NT2/D1 (cell line): Measurements from ENCODE around the gene IDH2.
"Not testable (repeated sequence)": the region's sequence is repeated elsewhere in the genome, so short reads cannot be mapped to it uniquely, and the experiment has no call there.

Source experiments
- DNase-seq: peaks from one replicate; pipeline ENCODE4 v3.0.0-alpha.2; 2011; ENCODE audit warnings: low read depth, low spot score
- H3K27me3 ChIP-seq: 2 replicates; pipeline ENCODE4 v1.6.0; 2011; ENCODE audit warnings: mild to moderate bottlenecking; ENCODE audit not compliant: insufficient read length, insufficient read depth
- H3K36me3 ChIP-seq: 2 replicates; pipeline ENCODE4 v1.6.1; 2011; ENCODE audit warnings: mild to moderate bottlenecking, low read length, mixed read lengths; ENCODE audit not compliant: insufficient read depth, insufficient read length
- H3K4me1 ChIP-seq: 2 replicates; pipeline ENCODE4 v1.5.1; 2011; ENCODE audit not compliant: insufficient read depth, insufficient read length
- H3K4me3 ChIP-seq: 2 replicates; pipeline ENCODE4 v1.5.1; 2011; ENCODE audit warnings: low read depth; ENCODE audit not compliant: insufficient read length
- H3K9ac ChIP-seq: 2 replicates; pipeline ENCODE4 v1.6.0; 2011; ENCODE audit warnings: low read depth; ENCODE audit not compliant: insufficient read length
- H3K9me3 ChIP-seq: 2 replicates; pipeline ENCODE4 v1.5.1; 2011; ENCODE audit warnings: mild to moderate bottlenecking, low read length; ENCODE audit not compliant: insufficient read depth
- SUZ12 ChIP-seq: IDR thresholded peaks from 2 replicates; pipeline ENCODE4 v1.6.1; 2011; ENCODE audit not compliant: insufficient read length, insufficient read depth; ENCODE audit errors: extremely low read depth
- YY1 ChIP-seq: IDR thresholded peaks from 2 replicates; pipeline ENCODE4 v1.6.1; 2011; ENCODE audit not compliant: insufficient read length, insufficient read depth
- ZNF274 ChIP-seq: IDR thresholded peaks from 2 replicates; pipeline ENCODE4 v1.6.1; 2011; ENCODE audit warnings: mild to moderate bottlenecking, low read depth, low read length

The IDH2 gene

DNA sequence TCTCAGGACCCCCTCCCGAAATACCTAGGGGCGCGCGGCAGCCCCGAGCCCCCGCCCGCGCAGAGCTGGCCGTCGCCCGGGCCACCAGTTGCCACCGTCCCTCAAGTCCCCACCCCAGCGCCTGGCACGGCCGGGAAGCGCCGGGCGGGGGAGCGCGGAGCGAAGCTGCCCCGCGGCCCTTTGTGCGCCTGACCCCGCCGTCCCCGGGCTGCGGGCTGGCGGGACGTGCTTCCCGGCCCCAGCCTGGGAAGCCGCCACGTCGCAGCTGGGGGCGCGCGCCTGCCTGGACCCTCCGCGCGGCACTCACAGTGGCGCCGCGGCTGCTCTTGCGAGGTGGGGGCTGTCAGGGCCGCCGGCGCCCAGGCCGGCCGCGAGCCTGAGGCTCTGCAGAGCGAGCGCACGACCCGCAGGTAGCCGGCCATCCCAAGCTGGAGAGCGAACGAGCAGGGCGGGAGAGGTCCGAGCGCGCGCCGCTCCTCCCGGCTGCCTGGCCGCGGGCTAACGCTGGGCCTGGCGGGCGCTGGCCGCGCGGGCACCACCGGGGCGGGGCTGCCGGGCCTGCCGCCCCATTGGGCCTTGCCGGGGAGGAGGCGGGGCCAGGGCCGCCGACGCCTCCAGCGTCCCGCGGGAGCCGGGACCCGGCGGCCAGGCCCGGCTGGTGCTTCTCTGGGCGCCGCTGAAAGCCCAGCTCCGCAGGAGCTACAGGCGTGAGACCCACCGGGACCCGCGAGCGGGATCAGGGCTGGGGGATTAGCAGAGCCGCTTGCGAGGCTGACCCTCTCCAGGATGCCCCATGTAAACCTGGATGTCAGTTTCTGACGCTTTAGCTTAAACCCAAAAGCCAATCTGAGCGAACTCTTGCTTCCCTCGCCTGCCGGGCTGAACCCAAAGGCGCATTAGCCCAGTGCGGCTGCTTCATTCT is at the start of gene IDH2:
IDH2 (minus strand) TSS at position 500 of the 922 bp plus-strand sequence; CDS start at position 422, 78 bp downstream.
- Histone ChIP-seq H3K9ac (peak within 1 kb of the TSS; percentile 96), H3K4me1 (peaks cover 23% of the 10 kb centered on the region), H3K36me3 (peaks cover 3% of the 10 kb centered on the region)

DNA sequence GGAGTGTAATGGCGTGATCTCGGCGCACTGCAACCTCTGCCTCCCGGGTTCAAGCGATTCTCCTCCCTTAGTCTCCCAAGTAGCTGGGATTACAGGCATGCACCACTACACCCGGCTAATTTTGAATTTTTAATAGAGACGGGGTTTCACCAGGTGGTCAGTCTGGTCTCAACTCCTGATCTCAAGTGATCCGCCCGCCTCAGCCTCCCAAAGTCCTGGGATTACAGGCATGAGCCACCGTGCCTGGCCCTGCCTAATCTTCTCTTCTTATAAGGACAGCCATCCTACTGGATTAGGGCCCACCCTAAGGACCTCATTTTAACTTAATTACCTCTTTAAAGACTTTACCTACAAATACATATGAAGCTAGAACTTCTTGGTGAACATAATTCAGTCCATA is 48.3 kb upstream of the IDH2 start:
- not testable (repeated sequence) for H3K9ac ChIP-seq, H3K9me3 ChIP-seq, DNase-seq, H3K27me3 ChIP-seq, H3K4me3 ChIP-seq, H3K36me3 ChIP-seq
- peaks cover 17% of the 10 kb centered on the region for H3K4me1 ChIP-seq

More for the DNA sequence above, at the start of gene IDH2:
- H3K27me3 ChIP-seq = peaks cover 19% of the 10 kb centered on the region
- peak; percentile 75 for DNase-seq
- no peak for TF ChIP-seq YY1
- TF ChIP-seq SUZ12 = no peak
- no peak for TF ChIP-seq ZNF274
- peak within 1 kb of the TSS; percentile 88 for H3K4me3 ChIP-seq
- H3K9me3 ChIP-seq = no peaks in the 10 kb centered on the region

DNA sequence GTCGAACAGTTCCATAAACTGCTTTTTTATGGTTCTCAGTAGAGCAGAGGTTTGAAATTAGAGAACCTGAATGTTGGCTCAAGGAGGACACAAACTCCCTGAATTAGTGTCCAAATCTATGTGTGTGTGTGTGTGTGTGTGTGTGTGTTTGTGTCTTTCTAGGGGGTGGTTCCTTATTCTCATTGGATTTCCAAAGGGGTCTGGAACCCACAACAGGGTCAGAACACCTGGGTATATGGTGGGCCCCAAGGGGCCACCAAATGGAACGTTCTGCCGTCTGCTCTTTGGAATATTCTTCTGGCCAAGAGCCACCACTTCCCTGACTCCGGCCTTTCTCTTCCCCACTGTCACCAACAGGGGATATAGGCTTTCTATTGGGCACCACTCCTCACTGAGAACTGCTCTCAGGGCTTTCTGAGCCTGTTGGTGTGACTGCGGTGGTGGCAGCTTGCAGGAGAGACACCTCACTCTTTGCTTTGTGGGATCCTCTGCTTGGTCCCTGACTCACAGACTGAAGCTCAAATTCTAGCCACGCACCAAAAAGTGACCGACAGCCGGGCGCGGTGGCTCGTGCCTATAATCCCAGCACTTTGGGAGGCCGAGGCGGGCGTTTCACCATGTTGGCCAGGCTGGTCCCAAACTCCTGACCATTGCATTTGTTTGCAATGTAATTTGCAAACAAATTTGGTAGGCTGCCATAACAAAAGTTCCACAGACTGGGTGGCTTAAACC is 47.5 kb upstream of the IDH2 start:
- no peak overlapping the region for H3K4me3 ChIP-seq
- no peak for DNase-seq
- H3K9ac ChIP-seq = no peak overlapping the region

DNA sequence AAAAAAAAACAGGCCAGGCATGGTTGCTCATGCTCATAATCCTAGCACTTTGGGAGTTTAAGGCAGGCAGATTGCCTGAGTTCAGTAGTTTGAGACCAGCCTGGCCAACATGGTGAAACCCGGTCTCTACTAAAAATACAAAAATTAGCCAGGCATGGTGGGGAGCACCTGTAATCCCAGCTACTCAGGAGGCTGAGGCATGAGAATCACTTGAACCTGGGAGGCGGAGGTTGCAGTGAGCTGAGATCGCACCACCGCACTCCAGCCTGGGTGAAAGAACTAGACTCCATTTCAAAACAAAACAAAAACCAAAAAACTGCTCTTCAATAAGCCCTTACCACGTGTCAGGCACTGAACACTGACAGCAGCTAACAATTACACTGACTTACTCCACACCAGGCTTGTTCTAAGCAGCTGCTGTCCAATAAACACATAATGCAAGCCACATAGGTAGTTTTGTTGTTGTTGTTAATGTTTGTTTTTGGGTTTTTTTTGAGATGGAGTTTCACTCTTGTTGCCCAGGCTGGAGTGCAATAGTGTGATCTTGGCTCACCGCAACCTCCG is 44.0 kb upstream of the IDH2 start:
- not testable (repeated sequence) for DNase-seq, H3K9me3 ChIP-seq, H3K36me3 ChIP-seq, H3K27me3 ChIP-seq, H3K9ac ChIP-seq, H3K4me3 ChIP-seq
- H3K4me1 ChIP-seq = peaks cover 14% of the 10 kb centered on the region

More for the DNA sequence above, 47.5 kb upstream of the IDH2 start:
- no peak for TF ChIP-seq YY1
- no peak for TF ChIP-seq ZNF274
- TF ChIP-seq SUZ12 = no peak
- Histone ChIP-seq H3K9me3 (no peaks in the 10 kb centered on the region), H3K4me1 (peaks cover 21% of the 10 kb centered on the region), H3K27me3 (no peaks in the 10 kb centered on the region), H3K36me3 (no peaks in the 10 kb centered on the region)

DNA sequence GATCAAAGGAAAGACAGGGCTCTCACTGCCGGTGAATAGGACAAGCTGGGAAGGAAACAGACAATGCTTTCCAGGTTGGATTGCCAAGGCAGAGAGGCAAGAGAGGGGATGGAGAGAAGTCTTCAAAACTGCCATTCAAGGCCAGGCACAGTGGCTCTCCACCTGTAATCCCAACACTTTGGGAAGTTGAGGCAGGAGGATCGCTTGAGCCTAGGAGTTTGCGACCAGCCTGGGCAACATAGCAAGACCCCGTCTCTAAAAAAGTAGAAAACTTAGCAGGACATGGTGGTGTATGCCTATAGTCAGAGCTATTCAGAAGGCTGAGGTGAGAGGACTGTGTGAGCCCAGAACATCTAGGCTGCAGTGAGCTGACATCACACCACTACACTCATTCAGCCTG is 43.5 kb upstream of the IDH2 start:
- no peak overlapping the region for H3K9ac ChIP-seq
- no peak overlapping the region for H3K4me3 ChIP-seq
- no peak for DNase-seq
- no peaks in the 10 kb centered on the region for H3K9me3 ChIP-seq
- peaks cover 14% of the 10 kb centered on the region for H3K4me1 ChIP-seq
- H3K27me3 ChIP-seq = no peaks in the 10 kb centered on the region
- TF ChIP-seq YY1 = no peak
- no peak for TF ChIP-seq SUZ12
- TF ChIP-seq ZNF274 = no peak
- H3K36me3 ChIP-seq = no peaks in the 10 kb centered on the region

DNA sequence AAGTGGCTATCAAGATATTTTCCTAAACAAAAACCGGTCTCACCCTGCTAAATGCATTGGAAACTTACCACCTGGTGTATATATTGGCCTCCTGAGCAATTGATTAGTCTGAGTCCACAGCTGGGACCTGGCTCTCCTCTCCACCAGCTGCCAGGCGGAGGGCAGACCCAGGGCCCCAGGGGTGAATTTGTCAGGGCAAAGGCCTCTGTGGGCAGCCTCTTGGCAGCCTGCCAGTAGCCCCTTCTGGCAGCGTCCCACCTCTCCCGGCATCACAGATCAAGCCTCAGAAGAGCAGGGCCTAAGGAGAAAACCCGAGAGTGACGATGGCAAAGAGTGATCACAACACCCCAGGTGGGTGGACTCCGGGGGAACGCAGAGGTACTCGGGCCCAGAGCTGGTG is 43.0 kb upstream of the IDH2 start:
- Histone ChIP-seq H3K9ac (no peak overlapping the region), H3K36me3 (no peaks in the 10 kb centered on the region), H3K9me3 (no peaks in the 10 kb centered on the region), H3K4me1 (peaks cover 14% of the 10 kb centered on the region), H3K4me3 (no peak overlapping the region), H3K27me3 (no peaks in the 10 kb centered on the region)
- no peak for DNase-seq
- no peak for TF ChIP-seq SUZ12
- TF ChIP-seq ZNF274 = no peak
- no peak for TF ChIP-seq YY1

DNA sequence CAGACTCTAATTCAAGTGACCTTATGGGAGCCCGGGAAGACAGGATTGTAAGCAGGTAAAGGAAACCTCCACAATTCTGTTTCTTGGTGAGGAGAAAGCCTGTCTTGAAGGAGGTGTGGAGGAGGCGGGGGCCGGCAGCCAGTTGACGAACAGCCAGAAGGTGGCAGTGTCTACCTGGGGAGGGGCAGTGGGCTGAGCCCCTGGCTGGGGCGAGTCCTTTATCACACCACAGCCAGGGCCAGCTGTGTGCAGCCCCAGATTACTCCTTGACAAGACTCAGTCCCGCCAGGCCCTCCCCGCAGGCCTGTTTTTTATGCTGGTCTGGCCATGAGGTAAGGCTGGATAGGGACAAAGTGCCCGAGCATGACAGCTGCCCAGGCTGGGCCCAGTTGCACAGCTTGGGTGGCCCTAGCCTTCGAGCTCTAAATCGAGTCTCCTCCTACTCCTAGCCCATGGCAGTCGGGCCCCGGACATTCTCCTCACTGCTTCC is 40.9 kb upstream of the IDH2 start:
- Histone ChIP-seq H3K9ac (peak overlapping the region; percentile 67), H3K4me3 (no peak overlapping the region), H3K4me1 (peaks cover 9% of the 10 kb centered on the region), H3K9me3 (no peaks in the 10 kb centered on the region), H3K27me3 (no peaks in the 10 kb centered on the region), H3K36me3 (no peaks in the 10 kb centered on the region)
- TF ChIP-seq YY1 (no peak), ZNF274 (no peak), SUZ12 (no peak)
- peak; percentile 78 for DNase-seq
